SU-DHL-6 (cell line): ENCODE measurements around the gene MAP1LC3B2.
A peak's percentile ranks its signal among the peaks of the same experiment; 100 is the strongest.
"Not testable (repeated sequence)": the region's sequence is repeated elsewhere in the genome, so short reads cannot be mapped to it uniquely, and the experiment has no call there.

ENCODE experiments used
- H2AFZ ChIP-seq: fragments of 200-600 bp; sonication (generic); 2 replicates; pipeline ENCODE4 v1.6.1; 2014; ENCODE audit warnings: low read depth, mild to moderate bottlenecking, moderate library complexity, mixed read lengths, antibody characterized with exemption, low read length; ENCODE audit not compliant: severe bottlenecking
- H3F3A ChIP-seq: fragments of 200-600 bp; shearing (Covaris generic); 2 replicates; pipeline ENCODE4 v1.6.0; 2016; ENCODE audit warnings: antibody characterized with exemption, mild to moderate bottlenecking; ENCODE audit not compliant: insufficient read depth
- H3K27ac ChIP-seq: fragments of 200-600 bp; sonication (generic); 2 replicates; pipeline ENCODE4 v1.5.1; 2016; ENCODE audit warnings: low read depth, mild to moderate bottlenecking, low read length, moderate library complexity, mixed read lengths
- H3K27me3 ChIP-seq: fragments of 200-600 bp; sonication (generic), shearing (Covaris generic); 2 replicates; pipeline ENCODE4 v1.6.0; 2014; ENCODE audit warnings: mild to moderate bottlenecking, low read length
- H3K36me3 ChIP-seq: fragments of 200-600 bp; sonication (generic); 2 replicates; pipeline ENCODE4 v1.6.1; 2014; ENCODE audit warnings: mild to moderate bottlenecking, low read length, mixed read lengths
- H3K4me2 ChIP-seq: fragments of 300-600, 200-600 bp; shearing (Covaris generic), sonication (generic); 2 replicates; pipeline ENCODE4 v1.6.0; 2014; ENCODE audit warnings: low read length, low read depth, mild to moderate bottlenecking; ENCODE audit not compliant: poor library complexity, severe bottlenecking
- H3K4me3 ChIP-seq: fragments of 200-600 bp; sonication (generic); 2 replicates; pipeline ENCODE4 v1.5.1; 2014; ENCODE audit warnings: antibody characterized with exemption, low read length, mild to moderate bottlenecking, mixed read lengths; ENCODE audit not compliant: insufficient read depth, poor library complexity, severe bottlenecking
- H3K79me2 ChIP-seq: fragments of 200-600 bp; sonication (generic); 2 replicates; pipeline ENCODE4 v1.6.1; 2014; ENCODE audit warnings: mild to moderate bottlenecking, low read length, moderate library complexity; ENCODE audit not compliant: insufficient read depth
- H3K9ac ChIP-seq: fragments of 200-600 bp; sonication (generic); 2 replicates; pipeline ENCODE4 v1.7.0; 2014; ENCODE audit warnings: mild to moderate bottlenecking, low read length
- H3K9me2 ChIP-seq: fragments of 200-600 bp; sonication (generic); replicated peaks from 2 replicates; pipeline ENCODE4 v1.6.1; 2014; ENCODE audit warnings: low read length; ENCODE audit not compliant: insufficient read depth
- H3K9me3 ChIP-seq: fragments of 200-600 bp; sonication (generic); 2 replicates; pipeline ENCODE4 v1.6.1; 2014; ENCODE audit warnings: low read length, mixed read lengths; ENCODE audit not compliant: insufficient read depth
- H4K20me1 ChIP-seq: fragments of 200-600 bp; sonication (generic); 2 replicates; pipeline ENCODE4 v1.6.1; 2014; ENCODE audit warnings: low read depth, mild to moderate bottlenecking, antibody characterized with exemption, low read length, moderate library complexity, mixed read lengths
- EZH2phosphoT487 ChIP-seq: fragments of 200-600 bp; sonication (generic), shearing (Covaris generic); conservative IDR thresholded peaks from 2 replicates; pipeline ENCODE4 v1.6.1; 2018; ENCODE audit warnings: mild to moderate bottlenecking, antibody characterized with exemption, low read length, moderate library complexity, mixed read lengths
- TF ChIP-seq, protein P1 (sequence below): fragments of 200-600 bp; sonication (generic); IDR thresholded peaks from one replicate; pipeline ENCODE4 v1.5.1; 2017; ENCODE audit warnings: antibody characterized with exemption, mild to moderate bottlenecking, low read length, moderate library complexity; ENCODE audit not compliant: insufficient read depth, poor library complexity, severe bottlenecking

MAP1LC3B2 gene

DNA sequence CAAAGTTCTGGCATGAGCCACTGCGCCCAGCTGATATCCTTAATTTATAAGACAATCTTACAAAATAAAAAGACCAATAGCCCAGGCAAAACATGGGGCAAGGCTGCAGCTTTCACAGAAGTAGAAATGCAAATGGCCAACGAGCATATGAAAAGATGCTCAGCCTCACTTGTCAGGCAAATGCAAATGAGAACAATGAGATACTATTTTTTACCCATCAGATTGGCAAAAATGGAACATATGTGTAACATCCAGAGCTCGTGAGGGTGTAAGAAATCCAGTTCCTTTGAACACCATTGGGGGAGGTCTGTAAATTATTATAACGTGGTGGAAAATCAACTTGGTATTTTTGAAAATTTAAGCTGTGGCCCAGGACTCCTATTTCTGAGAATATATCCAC, 14.6 kb downstream of the MAP1LC3B2 start:
- Histone ChIP-seq H3K4me3 (no peak overlapping the region), H3K36me3 (no peaks in the 10 kb centered on the region), H3K9me3 (no peaks in the 10 kb centered on the region), H3K27me3 (no peaks in the 10 kb centered on the region), H3K9me2 (no peaks in the 10 kb centered on the region), H3K4me2 (peak overlapping the region; percentile 8), H4K20me1 (no peaks in the 10 kb centered on the region), H2AFZ (no peak overlapping the region), H3K79me2 (no peaks in the 10 kb centered on the region), H3F3A (no peaks in the 10 kb centered on the region), H3K9ac (no peak overlapping the region), H3K27ac (no peak overlapping the region)
- TF ChIP-seq EZH2phosphoT487 = no peak
- TF ChIP-seq, protein P1, sequence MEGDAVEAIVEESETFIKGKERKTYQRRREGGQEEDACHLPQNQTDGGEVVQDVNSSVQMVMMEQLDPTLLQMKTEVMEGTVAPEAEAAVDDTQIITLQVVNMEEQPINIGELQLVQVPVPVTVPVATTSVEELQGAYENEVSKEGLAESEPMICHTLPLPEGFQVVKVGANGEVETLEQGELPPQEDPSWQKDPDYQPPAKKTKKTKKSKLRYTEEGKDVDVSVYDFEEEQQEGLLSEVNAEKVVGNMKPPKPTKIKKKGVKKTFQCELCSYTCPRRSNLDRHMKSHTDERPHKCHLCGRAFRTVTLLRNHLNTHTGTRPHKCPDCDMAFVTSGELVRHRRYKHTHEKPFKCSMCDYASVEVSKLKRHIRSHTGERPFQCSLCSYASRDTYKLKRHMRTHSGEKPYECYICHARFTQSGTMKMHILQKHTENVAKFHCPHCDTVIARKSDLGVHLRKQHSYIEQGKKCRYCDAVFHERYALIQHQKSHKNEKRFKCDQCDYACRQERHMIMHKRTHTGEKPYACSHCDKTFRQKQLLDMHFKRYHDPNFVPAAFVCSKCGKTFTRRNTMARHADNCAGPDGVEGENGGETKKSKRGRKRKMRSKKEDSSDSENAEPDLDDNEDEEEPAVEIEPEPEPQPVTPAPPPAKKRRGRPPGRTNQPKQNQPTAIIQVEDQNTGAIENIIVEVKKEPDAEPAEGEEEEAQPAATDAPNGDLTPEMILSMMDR = no peak

DNA sequence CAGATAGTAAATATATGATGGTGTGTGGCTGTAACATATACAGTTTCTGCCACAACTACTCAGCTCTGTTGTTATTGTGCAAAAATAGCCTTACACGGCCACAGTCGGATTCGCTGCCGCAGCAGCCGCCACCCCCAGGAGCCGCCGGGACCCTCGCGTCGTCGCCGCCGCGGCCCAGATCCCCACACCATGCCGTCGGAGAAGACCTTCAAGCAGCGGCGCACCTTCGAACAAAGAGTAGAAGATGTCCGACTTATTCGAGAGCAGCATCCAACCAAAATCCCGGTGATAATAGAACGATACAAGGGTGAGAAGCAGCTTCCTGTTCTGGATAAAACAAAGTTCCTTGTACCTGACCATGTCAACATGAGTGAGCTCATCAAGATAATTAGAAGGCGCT, 16.6 kb downstream of the MAP1LC3B2 start:
- not testable (repeated sequence) for H3F3A ChIP-seq, H3K9me2 ChIP-seq, H3K9ac ChIP-seq, H3K27ac ChIP-seq, H3K27me3 ChIP-seq, H3K4me3 ChIP-seq, H3K4me2 ChIP-seq, H4K20me1 ChIP-seq, H2AFZ ChIP-seq, H3K79me2 ChIP-seq, H3K36me3 ChIP-seq, H3K9me3 ChIP-seq

DNA sequence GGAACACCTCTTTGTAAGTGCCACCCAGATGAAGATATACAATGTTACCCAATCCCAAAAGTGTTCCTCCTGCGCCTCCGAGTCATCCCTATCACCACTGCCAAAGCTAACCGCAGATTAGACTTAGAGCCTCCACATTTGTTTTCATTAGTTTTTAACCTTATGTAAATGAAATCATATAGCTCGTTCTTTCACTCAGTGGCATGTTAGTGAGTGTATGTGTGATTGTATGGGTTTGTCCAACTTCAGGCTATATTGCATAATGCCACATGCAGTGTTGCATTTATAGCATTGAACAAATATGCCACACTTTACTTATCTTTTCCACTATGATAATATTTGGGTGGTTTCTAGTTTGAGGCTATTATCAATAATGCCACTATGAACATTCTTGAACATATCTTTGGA, 18.0 kb downstream of the MAP1LC3B2 start:
- Histone ChIP-seq H3F3A (no peaks in the 10 kb centered on the region), H3K9ac (no peak overlapping the region), H3K4me2 (no peak overlapping the region), H3K9me2 (no peaks in the 10 kb centered on the region), H3K27me3 (no peaks in the 10 kb centered on the region), H3K27ac (no peak overlapping the region), H4K20me1 (no peaks in the 10 kb centered on the region), H3K9me3 (no peaks in the 10 kb centered on the region), H3K4me3 (no peak overlapping the region), H2AFZ (no peak overlapping the region), H3K79me2 (no peaks in the 10 kb centered on the region), H3K36me3 (no peaks in the 10 kb centered on the region)
- TF ChIP-seq, protein P1 = no peak
- TF ChIP-seq EZH2phosphoT487 = no peak

DNA sequence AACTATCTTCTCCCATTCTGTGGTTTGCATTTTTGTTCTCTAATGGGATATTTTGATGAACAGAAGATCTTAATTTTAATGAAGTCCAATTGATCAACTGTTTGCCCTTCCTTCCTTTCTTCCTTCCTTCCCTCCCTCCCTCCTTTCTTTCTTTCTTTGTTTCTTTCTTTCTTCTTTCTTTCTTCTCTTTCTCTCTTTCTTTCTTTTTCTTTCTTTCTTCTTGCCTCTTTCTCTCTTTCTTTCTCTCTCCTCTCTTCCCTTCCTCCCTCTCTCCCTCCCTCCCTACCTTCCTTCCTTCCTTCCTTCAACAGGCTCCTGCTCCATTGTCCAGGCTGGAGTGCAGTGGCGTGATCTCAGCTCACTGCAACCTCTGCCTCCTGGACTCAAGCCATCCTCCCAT, 18.9 kb downstream of the MAP1LC3B2 start:
- Histone ChIP-seq H3K27me3 (no peaks in the 10 kb centered on the region), H3K9me3 (no peaks in the 10 kb centered on the region), H3K27ac (no peak overlapping the region), H3K9ac (no peak overlapping the region), H3K4me3 (no peak overlapping the region), H3K4me2 (no peak overlapping the region), H3K36me3 (no peaks in the 10 kb centered on the region), H4K20me1 (no peaks in the 10 kb centered on the region), H3K79me2 (no peaks in the 10 kb centered on the region), H2AFZ (no peak overlapping the region), H3K9me2 (no peaks in the 10 kb centered on the region), H3F3A (no peaks in the 10 kb centered on the region)
- TF ChIP-seq EZH2phosphoT487 = no peak
- TF ChIP-seq, protein P1 = no peak
